Memory B cell (primary cell): ENCODE results near the gene CCNF.
"Not testable (repeated sequence)": the region's sequence is repeated elsewhere in the genome, so short reads cannot be mapped to it uniquely, and the experiment has no call there.

Experiments used
- ATAC-seq: fragments of 150-1000 bp; cut with Tn5 transposase; 2 replicates; pipeline ENCODE4 v1.10.0; 2021; ENCODE audit warnings: low read depth, mild to moderate bottlenecking, moderate library complexity
- DNase-seq, 2 donors: peaks; one replicate each; pipeline ENCODE4 v3.0.0; 2022; ENCODE audit warnings: low spot score in 2 of 2
- H3K27ac Mint-ChIP-seq: one replicate; pipeline ENCODE4 v1.8.0; 2022; ENCODE audit warnings: mild to moderate bottlenecking, moderate library complexity, mixed read lengths
- H3K27me3 Mint-ChIP-seq: one replicate; pipeline ENCODE4 v1.8.0; 2022; ENCODE audit warnings: mixed read lengths
- H3K36me3 Mint-ChIP-seq: one replicate; pipeline ENCODE4 v1.8.0; 2022; ENCODE audit warnings: mild to moderate bottlenecking, mixed read lengths
- H3K4me1 Mint-ChIP-seq: one replicate; pipeline ENCODE4 v1.8.0; 2022; ENCODE audit warnings: mixed read lengths
- H3K4me3 Mint-ChIP-seq: one replicate; pipeline ENCODE4 v1.8.0; 2022; ENCODE audit warnings: mild to moderate bottlenecking, moderate library complexity, mixed read lengths
- H3K9me3 Mint-ChIP-seq: one replicate; pipeline ENCODE4 v1.8.0; 2022; ENCODE audit warnings: mixed read lengths

Gene CCNF

GRCh38 chr16:2475413-2476344 lies 46.4 kb downstream of the CCNF start:
- Mint-ChIP-seq H3K9me3 (no peaks in the 10 kb centered on the region), H3K4me1 (peaks cover 9% of the 10 kb centered on the region), H3K36me3 (no peaks in the 10 kb centered on the region), H3K27me3 (peaks cover 10% of the 10 kb centered on the region), H3K4me3 (peak overlapping the region; percentile 71), H3K27ac (no peak overlapping the region)
- ATAC-seq (peak; percentile 22), DNase-seq (no peak)

GRCh38 chr16:2476345-2476720 lies 47.1 kb downstream of the CCNF start:
- Mint-ChIP-seq H3K4me1 (peaks cover 9% of the 10 kb centered on the region), H3K4me3 (peak overlapping the region; percentile 58), H3K27me3 (peaks cover 10% of the 10 kb centered on the region), H3K27ac (no peak overlapping the region), H3K36me3 (no peaks in the 10 kb centered on the region), H3K9me3 (no peaks in the 10 kb centered on the region)
- no peak for ATAC-seq
- DNase-seq, result no peak

DNA sequence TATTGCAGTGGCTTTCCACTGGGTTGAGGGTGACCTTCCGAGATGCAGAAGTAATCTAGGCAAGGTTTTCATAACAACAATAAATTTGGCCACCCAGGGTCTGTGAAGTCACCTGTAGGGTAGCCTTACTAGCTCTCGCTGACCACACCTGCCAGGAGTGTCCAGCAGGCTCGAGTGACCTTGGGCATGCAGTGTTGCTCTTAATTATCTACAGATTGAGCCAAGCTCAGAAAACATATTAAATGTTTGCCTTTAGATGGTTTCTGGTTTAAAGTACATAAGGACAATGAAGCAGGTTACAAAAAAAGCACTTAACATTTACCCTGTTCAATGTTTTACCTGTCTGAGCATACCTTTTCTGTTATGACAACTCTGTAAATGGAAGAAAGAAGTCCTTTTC lies 47.5 kb downstream of the CCNF start:
- peaks cover 10% of the 10 kb centered on the region for H3K27me3 Mint-ChIP-seq
- H3K9me3 Mint-ChIP-seq, result no peaks in the 10 kb centered on the region
- H3K27ac Mint-ChIP-seq, result no peak overlapping the region
- ATAC-seq (no peak), DNase-seq (no peak)
- peak overlapping the region; percentile 58 for H3K4me3 Mint-ChIP-seq
- H3K36me3 Mint-ChIP-seq, result no peaks in the 10 kb centered on the region
- H3K4me1 Mint-ChIP-seq, result peaks cover 9% of the 10 kb centered on the region

- H3K4me1 Mint-ChIP-seq, result peaks cover 12% of the 10 kb centered on the region
- no peak overlapping the region for H3K27ac Mint-ChIP-seq
- no peaks in the 10 kb centered on the region for H3K9me3 Mint-ChIP-seq
- peaks cover 8% of the 10 kb centered on the region for H3K27me3 Mint-ChIP-seq
- H3K36me3 Mint-ChIP-seq, result no peaks in the 10 kb centered on the region
- no peak for DNase-seq
- no peak overlapping the region for H3K4me3 Mint-ChIP-seq
- ATAC-seq, result no peak
These were observed 48.1 kb downstream of the CCNF start for GRCh38 chr16:2477327-2477726.

- Mint-ChIP-seq H3K4me3 (no peak overlapping the region), H3K27me3 (peaks cover 2% of the 10 kb centered on the region)
- no peak for ATAC-seq
These were observed 49.0 kb downstream of the CCNF start for GRCh38 chr16:2478279-2478678.

GRCh38 chr16:2479996-2480395 lies 50.7 kb downstream of the CCNF start:
- not testable (repeated sequence) for H3K27me3 Mint-ChIP-seq, DNase-seq, H3K4me3 Mint-ChIP-seq, H3K9me3 Mint-ChIP-seq, H3K36me3 Mint-ChIP-seq, H3K27ac Mint-ChIP-seq, ATAC-seq
- H3K4me1 Mint-ChIP-seq, result peaks cover 11% of the 10 kb centered on the region

More at GRCh38 chr16:2478279-2478678, 49.0 kb downstream of the CCNF start:
- DNase-seq, result no peak
- peaks cover 10% of the 10 kb centered on the region for H3K4me1 Mint-ChIP-seq
- H3K9me3 Mint-ChIP-seq, result no peaks in the 10 kb centered on the region
- H3K36me3 Mint-ChIP-seq, result peaks cover 2% of the 10 kb centered on the region
- H3K27ac Mint-ChIP-seq, result no peak overlapping the region

DNA sequence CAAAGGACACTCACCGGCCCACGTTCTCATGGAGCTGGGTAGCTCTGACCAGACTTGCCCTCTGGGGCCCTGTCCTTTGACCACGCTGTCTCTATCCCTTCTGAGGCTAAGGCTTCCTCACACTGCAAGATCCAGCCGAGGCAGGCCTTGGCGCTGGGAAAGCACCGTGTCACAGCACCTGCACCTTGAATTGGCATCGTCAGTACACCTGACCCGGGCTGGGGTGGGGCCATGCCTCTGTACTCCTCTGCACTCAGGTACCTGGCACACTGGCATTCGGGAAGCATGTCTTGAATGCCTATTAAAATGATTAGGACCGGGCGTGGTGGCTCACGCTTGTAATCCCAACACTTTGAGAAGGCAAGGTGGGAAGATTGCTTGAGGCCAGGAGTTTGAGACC lies 51.7 kb downstream of the CCNF start:
- Mint-ChIP-seq H3K4me1 (peaks cover 11% of the 10 kb centered on the region), H3K36me3 (peaks cover 2% of the 10 kb centered on the region), H3K27ac (no peak overlapping the region), H3K27me3 (no peaks in the 10 kb centered on the region), H3K4me3 (no peak overlapping the region), H3K9me3 (no peaks in the 10 kb centered on the region)
- ATAC-seq (no peak), DNase-seq (no peak)

- Mint-ChIP-seq H3K4me3 (no peak overlapping the region), H3K9me3 (no peaks in the 10 kb centered on the region), H3K27ac (no peak overlapping the region), H3K4me1 (peaks cover 12% of the 10 kb centered on the region), H3K27me3 (no peaks in the 10 kb centered on the region), H3K36me3 (peaks cover 2% of the 10 kb centered on the region)
- ATAC-seq (no peak), DNase-seq (no peak)
These were observed 52.4 kb downstream of the CCNF start for GRCh38 chr16:2481676-2482075.

- no peak overlapping the region for H3K4me3 Mint-ChIP-seq
- peak overlapping the region; percentile 66 for H3K27ac Mint-ChIP-seq
- H3K4me1 Mint-ChIP-seq, result peaks cover 17% of the 10 kb centered on the region
These were observed 53.0 kb downstream of the CCNF start for GRCh38 chr16:2482249-2482648.

DNA sequence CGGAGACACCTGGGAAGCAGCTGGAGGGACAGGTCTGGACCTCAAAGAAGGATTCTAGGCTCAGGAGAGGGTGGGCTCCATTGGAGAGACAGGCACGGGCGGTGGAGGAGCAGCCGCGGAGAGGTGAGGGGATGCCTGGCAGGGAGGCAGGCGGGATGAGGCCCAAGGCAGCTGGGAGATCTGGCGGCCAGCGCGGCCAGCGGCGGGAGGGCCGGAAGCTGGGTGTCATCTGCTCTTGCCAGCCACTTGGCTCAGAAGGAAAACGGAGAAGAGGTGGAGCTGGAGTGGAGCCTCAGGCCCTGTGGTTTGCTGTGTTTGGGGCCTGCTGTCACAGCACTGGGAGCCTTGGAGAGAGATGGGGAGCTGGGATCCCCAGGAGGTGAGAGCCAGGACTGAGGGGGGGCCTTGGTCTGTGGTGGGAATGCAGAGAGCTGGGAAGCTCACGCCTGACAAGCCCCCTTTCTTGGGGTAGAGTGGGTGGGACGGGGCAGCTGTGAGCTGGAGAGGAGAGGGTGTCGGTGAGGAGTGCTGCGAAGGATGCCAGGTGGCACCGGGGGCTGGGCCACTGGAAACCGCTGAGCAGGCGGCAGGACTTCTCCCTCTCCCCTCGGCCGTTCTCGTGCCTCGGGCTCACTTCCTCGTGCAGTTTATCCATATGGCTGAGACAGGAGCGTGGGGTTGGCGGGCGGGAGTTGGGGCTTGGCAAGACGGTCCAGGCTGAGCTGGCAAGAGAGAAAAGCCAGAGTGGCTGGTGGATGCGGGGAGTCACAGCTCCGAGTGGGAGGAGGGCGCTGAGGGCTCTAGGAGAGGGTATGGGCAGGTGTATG lies 53.7 kb downstream of the CCNF start:
- H3K36me3 Mint-ChIP-seq, result peaks cover 2% of the 10 kb centered on the region
- no peak overlapping the region for H3K4me3 Mint-ChIP-seq
- no peaks in the 10 kb centered on the region for H3K9me3 Mint-ChIP-seq
- ATAC-seq (no peak), DNase-seq (no peak)
- no peaks in the 10 kb centered on the region for H3K27me3 Mint-ChIP-seq
- peak overlapping the region; percentile 66 for H3K27ac Mint-ChIP-seq
- peaks cover 19% of the 10 kb centered on the region for H3K4me1 Mint-ChIP-seq

More at GRCh38 chr16:2482249-2482648, 53.0 kb downstream of the CCNF start:
- peaks cover 2% of the 10 kb centered on the region for H3K36me3 Mint-ChIP-seq
- no peak for ATAC-seq
- no peak for DNase-seq
- H3K27me3 Mint-ChIP-seq, result no peaks in the 10 kb centered on the region
- no peaks in the 10 kb centered on the region for H3K9me3 Mint-ChIP-seq

DNA sequence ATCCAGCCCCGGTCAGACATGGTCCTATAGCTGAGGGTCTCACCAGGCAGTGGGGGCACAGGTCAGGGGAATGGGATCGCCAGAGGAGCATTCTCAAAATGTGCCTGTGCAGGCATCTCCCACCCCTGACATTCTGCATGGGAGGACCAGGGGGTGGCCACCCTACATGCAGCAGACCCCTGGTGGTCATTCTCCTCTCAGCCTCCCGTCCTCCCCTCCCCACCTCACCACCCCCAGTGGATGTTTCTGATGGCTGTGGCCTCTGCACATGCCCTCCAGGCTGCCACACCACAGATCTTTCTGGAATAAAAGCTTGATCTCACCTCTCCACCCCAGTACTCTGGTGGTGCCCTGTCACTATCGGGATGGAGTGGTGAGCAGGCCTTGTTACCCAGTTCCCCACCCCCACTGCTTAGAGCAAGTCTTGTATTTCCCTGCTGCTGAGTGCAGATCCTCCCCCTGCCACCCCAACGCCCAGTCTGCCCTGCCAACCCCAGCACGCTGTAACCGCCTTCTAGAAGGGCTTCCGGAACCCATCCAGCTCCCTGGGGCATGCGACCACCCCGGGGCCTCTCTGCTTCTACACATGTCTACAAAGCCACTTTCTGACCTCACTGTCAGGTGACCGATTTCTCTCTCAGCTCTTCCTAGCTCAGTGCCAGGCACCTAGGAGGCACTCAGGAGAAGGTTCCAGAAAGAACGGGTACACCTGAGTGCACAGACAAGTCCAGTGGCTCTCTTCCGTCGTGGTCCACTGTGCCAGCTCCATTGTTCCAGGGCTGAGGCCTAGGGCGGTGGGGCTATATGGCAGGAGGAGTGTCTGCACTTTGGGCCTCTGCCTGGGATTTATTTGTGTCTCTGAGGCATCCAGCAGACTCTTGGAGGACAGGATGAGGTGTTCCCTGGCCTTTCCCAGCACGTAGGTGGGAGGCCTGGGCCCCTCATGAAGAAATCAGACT lies 55.0 kb downstream of the CCNF start:
- Mint-ChIP-seq H3K27me3 (no peaks in the 10 kb centered on the region), H3K4me1 (peaks cover 19% of the 10 kb centered on the region), H3K27ac (no peak overlapping the region), H3K9me3 (no peaks in the 10 kb centered on the region), H3K36me3 (peaks cover 2% of the 10 kb centered on the region), H3K4me3 (no peak overlapping the region)
- DNase-seq, result no peak
- ATAC-seq, result no peak

DNA sequence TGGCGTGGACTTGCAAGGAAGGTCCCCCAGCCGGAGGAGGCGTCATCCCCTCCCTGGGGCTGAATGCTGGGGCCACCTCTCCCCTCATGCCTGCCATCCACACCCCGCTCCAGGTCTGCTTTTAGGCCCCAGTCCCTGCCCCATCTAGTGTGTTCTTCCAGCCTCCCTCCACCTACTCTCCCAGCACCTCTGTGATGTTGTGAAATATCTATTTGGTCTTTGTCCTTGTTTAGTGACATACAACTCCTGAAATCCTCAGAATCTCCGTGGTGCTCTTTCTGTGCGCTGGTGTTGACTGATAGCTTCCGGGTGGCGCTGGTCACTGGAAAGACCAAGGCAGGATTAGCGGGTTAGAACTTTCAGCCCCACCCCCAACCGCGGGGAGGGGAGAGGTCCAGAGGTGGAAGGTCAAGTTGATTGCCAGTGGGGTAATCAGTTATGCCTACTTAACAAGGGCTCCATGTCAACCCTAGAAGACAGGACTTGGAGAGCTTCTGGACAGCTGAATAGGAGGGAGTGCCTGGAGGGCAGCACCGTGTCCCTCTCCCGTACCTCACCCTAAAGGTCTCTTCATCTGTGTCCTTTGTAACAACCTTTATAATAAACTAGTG lies 55.8 kb downstream of the CCNF start:
- Mint-ChIP-seq H3K4me1 (peaks cover 19% of the 10 kb centered on the region), H3K9me3 (no peaks in the 10 kb centered on the region), H3K27me3 (no peaks in the 10 kb centered on the region), H3K36me3 (peaks cover 2% of the 10 kb centered on the region), H3K27ac (peak overlapping the region; percentile 69), H3K4me3 (no peak overlapping the region)
- DNase-seq (no peak), ATAC-seq (no peak)

DNA sequence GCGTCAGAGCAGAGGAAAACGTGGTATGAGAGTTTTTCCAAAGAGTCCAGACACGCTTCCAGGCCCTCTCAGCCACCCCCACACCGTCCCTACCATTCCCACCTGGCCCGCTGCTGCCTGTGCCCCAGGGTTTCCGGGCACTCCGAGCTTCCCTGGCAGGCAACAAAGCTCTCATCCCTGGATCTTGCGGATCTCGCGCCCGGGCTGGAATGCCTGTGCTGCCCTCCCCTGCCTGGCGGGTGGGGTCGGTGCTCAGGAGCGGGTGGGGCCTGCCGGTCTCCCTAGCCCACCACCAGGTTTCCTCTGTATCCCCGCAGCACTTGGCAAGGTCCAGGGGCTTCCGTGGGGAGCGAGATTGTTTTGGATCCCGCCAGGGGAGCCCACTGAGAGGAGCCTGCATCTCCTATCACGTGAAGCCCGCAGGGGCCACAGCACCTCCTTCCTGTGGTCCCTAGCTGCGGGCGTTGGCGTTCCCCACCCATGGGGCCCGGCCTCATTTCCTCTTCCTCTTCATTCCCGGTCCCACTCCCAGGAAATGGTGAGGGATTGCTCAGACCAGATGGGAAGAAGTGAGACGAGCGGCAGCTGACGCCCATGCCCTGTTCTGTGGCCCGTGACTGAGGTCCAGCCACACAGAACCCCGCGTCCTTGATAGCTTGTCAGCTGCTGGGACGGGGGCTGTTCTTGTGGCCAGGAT lies 56.7 kb downstream of the CCNF start:
- no peak for DNase-seq
- peaks cover 2% of the 10 kb centered on the region for H3K36me3 Mint-ChIP-seq
- no peaks in the 10 kb centered on the region for H3K27me3 Mint-ChIP-seq
- H3K4me1 Mint-ChIP-seq, result peaks cover 19% of the 10 kb centered on the region
- H3K9me3 Mint-ChIP-seq, result no peaks in the 10 kb centered on the region
- H3K27ac Mint-ChIP-seq, result no peak overlapping the region
- H3K4me3 Mint-ChIP-seq, result no peak overlapping the region
- no peak for ATAC-seq
